K562 (cell line): Measurements from ENCODE around the gene MBD6. TPM values are rescaled to one million over a fixed set of nuclear protein-coding genes. Genes with fewer than 3 reads are reported as not detected.

Experiments used
- CEBPG ChIP-seq, 3 experiments: fragments of 200-800 bp in 1 of 3; sonication (Bioruptor generic) in 1 of 3; sonication (generic) in 1 of 3; formaldehyde crosslinking in 1 of 3; IDR thresholded peaks in 2 of 3; conservative IDR thresholded peaks in 1 of 3; 2 replicates each; pipeline versions ENCODE4 v1.6.1 to v1.8.0; 2016 to 2022; ENCODE audit warnings: missing compliant biosample characterization in 2 of 3, missing genetic modification characterization in 2 of 3, mild to moderate bottlenecking in 1 of 3, missing genetic modification reagents in 1 of 3
- CHD1 ChIP-seq: fragments of 200-600 bp; sonication (generic); IDR thresholded peaks from one replicate; pipeline ENCODE4 v1.6.1; 2012; ENCODE audit warnings: mild to moderate bottlenecking, moderate library complexity, low read length, inconsistent platforms
- EP400 ChIP-seq: fragments of 450-650 bp; IDR thresholded peaks from 2 replicates; pipeline ENCODE4 v1.6.1; 2017; ENCODE audit warnings: antibody characterized with exemption, mild to moderate bottlenecking, moderate library complexity
- KAT2B ChIP-seq: IDR thresholded peaks from one replicate; pipeline ENCODE4 v1.6.1; 2012; ENCODE audit warnings: low read depth, mild to moderate bottlenecking, control low read depth, inconsistent platforms, low read length, moderate library complexity
- MLLT1 ChIP-seq, 2 experiments: fragments of 450-650 bp; IDR thresholded peaks; 2 replicates each; pipeline ENCODE4 v1.6.1; 2016
- NFE2L1 ChIP-seq: fragments of 450-650 bp; IDR thresholded peaks from 2 replicates; pipeline ENCODE4 v1.6.1; 2016; ENCODE audit warnings: missing genetic modification characterization, low read depth, mild to moderate bottlenecking, missing compliant biosample characterization, moderate library complexity, borderline replicate concordance
- NONO ChIP-seq, 2 experiments: fragments of 200-400 bp in 1 of 2; fragments of 450-650 bp in 1 of 2; formaldehyde crosslinking in 1 of 2; IDR thresholded peaks; 2 replicates each; pipeline ENCODE4 v1.6.1; 2017; ENCODE audit warnings: low read depth in 2 of 2, mild to moderate bottlenecking in 2 of 2, moderate library complexity in 2 of 2, low read length in 1 of 2
- PHF8 ChIP-seq: fragments of 200-600 bp; sonication (generic); IDR thresholded peaks from 2 replicates; pipeline ENCODE4 v1.6.1; 2012; ENCODE audit warnings: mixed run types, mild to moderate bottlenecking, inconsistent platforms, low read length, moderate library complexity, borderline replicate concordance
- POLR2H ChIP-seq: IDR thresholded peaks from 2 replicates; pipeline ENCODE4 v1.6.1; 2016; ENCODE audit warnings: missing genetic modification characterization, low read depth, mild to moderate bottlenecking, control low read depth, missing compliant biosample characterization, moderate library complexity
- POLR3A ChIP-seq: IDR thresholded peaks from 2 replicates; pipeline ENCODE4 v1.6.1; 2011; ENCODE audit warnings: borderline replicate concordance, mild to moderate bottlenecking, moderate library complexity; ENCODE audit not compliant: insufficient read length, insufficient read depth; ENCODE audit errors: extremely low read depth
- SMARCB1 ChIP-seq: IDR thresholded peaks from 2 replicates; pipeline ENCODE4 v1.6.1; 2011; ENCODE audit warnings: improper control_type of control experiment, low read depth; ENCODE audit not compliant: insufficient read length
- SP1 ChIP-seq: sonication (generic); formaldehyde crosslinking; IDR thresholded peaks from 2 replicates; pipeline ENCODE4 v1.8.1; 2022; ENCODE audit warnings: mild to moderate bottlenecking, missing genetic modification reagents
- STAT5B ChIP-seq: fragments of 250-450 bp; sonication (Bioruptor Pico); IDR thresholded peaks from 2 replicates; pipeline ENCODE4 v1.8.0; 2021; ENCODE audit warnings: mild to moderate bottlenecking, inconsistent platforms
- ZNF639 ChIP-seq, 2 experiments: fragments of 200-800 bp in 1 of 2; sonication (Bioruptor generic) in 1 of 2; sonication (generic) in 1 of 2; formaldehyde crosslinking in 1 of 2; IDR thresholded peaks in 1 of 2; conservative IDR thresholded peaks in 1 of 2; 2 replicates each; pipeline versions ENCODE4 v1.5.0 to v1.6.1; 2016 to 2020; ENCODE audit warnings: missing compliant biosample characterization in 1 of 2, missing genetic modification characterization in 1 of 2, missing genetic modification reagents in 1 of 2
- polyA plus RNA-seq, 8 experiments: library from polyadenylated mRNA; depleted of rRNA in 4 of 8; stranded (reverse) in 5 of 8; unstranded in 3 of 8; fragments of >200 nt; fragmentation: Nextera tagmentation in 2 of 8; fragmentation: Illumina TruSeq in 1 of 8; extraction: Ambion mirVana in 2 of 8; extraction: Trizol in 1 of 8; gene quantifications; 2 replicates each; pipeline versions ENCODE4 v1.2.1 to v1.2.3, GENCODE V29; 2011 to 2014; ENCODE audit warnings: inconsistent platforms in 1 of 8, missing spikeins in 1 of 8
- total RNA-seq, 7 experiments: library from RNA; depleted of rRNA in 6 of 7; stranded (reverse); fragments of >200 nt in 6 of 7; fragmentation: Illumina TruSeq in 2 of 7; extraction: Trizol in 2 of 7; gene quantifications; 2 replicates each; pipeline versions ENCODE4 v1.2.1 to v1.2.3, GENCODE V29; 2011 to 2021; ENCODE audit warnings: low replicate concordance in 1 of 7
- TF ChIP-seq, protein P1 (sequence below): fragments of 450-650 bp; formaldehyde crosslinking; IDR thresholded peaks from 2 replicates; pipeline ENCODE4 v1.4.0; 2020; ENCODE audit warnings: mild to moderate bottlenecking, moderate library complexity
- TF ChIP-seq, protein P2 (sequence below), 2 experiments: fragments of 450-650 bp; conservative IDR thresholded peaks; 2 replicates each; pipeline ENCODE4 v1.6.1; 2017; ENCODE audit warnings: mild to moderate bottlenecking in 2 of 2, moderate library complexity in 2 of 2
- TF ChIP-seq, protein P3 (sequence below): sonication (generic); formaldehyde crosslinking; IDR thresholded peaks from 2 replicates; pipeline ENCODE4 v1.5.0; 2020; ENCODE audit warnings: missing genetic modification reagents

Gene MBD6
- total and polyA plus RNA-seq, 9 of the 15 experiments (the other 6 are each of a cell fraction or from before 2014, with no cell fraction given), result 2.0 to 54.8 (median 3.8) TPM

DNA sequence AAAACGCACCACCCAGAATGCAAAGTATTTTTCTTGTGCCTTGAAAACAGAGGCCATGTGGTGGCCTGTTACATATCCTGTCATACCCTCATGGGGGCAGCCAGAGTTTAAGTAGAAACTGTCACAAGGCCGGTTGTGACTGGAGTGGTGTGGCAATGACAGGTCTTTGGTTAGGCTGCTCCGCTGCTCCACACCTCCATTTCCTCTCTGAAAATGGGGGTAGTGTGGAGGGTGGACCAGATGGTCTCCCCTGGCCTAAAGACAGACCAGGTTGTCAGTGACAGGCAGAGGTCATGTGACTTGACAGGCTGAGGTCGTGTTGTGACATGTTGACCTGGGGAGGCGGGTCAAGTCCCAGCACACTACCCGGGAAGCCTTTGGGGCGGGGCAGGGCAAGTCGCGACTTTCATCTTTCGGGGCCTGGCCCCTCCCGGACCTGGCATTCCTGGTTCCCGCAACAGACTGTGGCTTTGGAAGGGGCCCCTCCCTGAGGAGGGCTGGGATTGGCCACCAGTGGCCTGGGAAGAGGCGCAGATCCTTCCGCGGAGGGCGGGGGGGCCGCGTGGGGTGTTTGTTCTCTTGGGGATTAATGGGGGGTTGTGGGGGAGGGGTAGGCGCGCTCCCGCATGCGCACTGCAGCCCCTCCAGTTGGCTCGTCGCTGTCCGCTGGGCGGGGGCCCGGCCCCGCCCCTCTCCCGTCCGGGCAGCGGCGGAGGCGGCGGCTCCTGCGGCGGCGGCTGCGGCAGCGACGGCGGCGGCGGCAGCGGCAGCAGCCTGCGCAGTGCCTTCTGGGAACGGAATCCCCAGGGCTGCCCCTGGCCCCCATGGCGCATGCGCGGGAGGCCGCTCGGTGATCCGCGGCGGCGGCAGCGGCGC is at the start of gene MBD6 (continued):
- TF ChIP-seq CHD1 (peak; percentile 50), KAT2B (peak; percentile 69), CEBPG (CRISPR knock-in tag; IDR thresholded peaks at IDR 0.05) (peak; percentile 69; the same call in 1 of the 2 replicates), CEBPG (tag; conservative IDR thresholded peaks at IDR 0.05 in 1 of 2, IDR thresholded peaks at IDR 0.05 in 1 of 2) (peak; percentile 32 to 68; a peak in 2 of 4 replicates), STAT5B (CRISPR knock-in tag) (no peak), NONO (IDR thresholded peaks at IDR 0.05; ENCODE audit: low read depth in 2 of 2, low read length in 1 of 2) (peak in 1 of 2 experiments; percentile 4; a peak in 2 of 4 replicates), SMARCB1 (no peak), EP400 (peak; percentile 92), POLR2H (tag) (peak; percentile 50), ZNF639 (CRISPR knock-in tag; conservative IDR thresholded peaks at IDR 0.05 in 1 of 2, IDR thresholded peaks at IDR 0.05 in 1 of 2) (peak in 1 of 2 experiments; percentile 100; a peak in 2 of 4 replicates), SP1 (CRISPR knock-in tag) (peak; percentile 74), MLLT1 (IDR thresholded peaks at IDR 0.05) (peak in 1 of 2 experiments; percentile 84; a peak in 1 of 4 replicates), PHF8 (peak; percentile 37; the same call in 1 of the 2 replicates), NFE2L1 (tag) (no peak), POLR3A (no peak)
- TF ChIP-seq, protein P1, sequence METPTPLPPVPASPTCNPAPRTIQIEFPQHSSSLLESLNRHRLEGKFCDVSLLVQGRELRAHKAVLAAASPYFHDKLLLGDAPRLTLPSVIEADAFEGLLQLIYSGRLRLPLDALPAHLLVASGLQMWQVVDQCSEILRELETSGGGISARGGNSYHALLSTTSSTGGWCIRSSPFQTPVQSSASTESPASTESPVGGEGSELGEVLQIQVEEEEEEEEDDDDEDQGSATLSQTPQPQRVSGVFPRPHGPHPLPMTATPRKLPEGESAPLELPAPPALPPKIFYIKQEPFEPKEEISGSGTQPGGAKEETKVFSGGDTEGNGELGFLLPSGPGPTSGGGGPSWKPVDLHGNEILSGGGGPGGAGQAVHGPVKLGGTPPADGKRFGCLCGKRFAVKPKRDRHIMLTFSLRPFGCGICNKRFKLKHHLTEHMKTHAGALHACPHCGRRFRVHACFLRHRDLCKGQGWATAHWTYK (CRISPR knock-in tag), result peak; percentile 88
- TF ChIP-seq, protein P2, sequence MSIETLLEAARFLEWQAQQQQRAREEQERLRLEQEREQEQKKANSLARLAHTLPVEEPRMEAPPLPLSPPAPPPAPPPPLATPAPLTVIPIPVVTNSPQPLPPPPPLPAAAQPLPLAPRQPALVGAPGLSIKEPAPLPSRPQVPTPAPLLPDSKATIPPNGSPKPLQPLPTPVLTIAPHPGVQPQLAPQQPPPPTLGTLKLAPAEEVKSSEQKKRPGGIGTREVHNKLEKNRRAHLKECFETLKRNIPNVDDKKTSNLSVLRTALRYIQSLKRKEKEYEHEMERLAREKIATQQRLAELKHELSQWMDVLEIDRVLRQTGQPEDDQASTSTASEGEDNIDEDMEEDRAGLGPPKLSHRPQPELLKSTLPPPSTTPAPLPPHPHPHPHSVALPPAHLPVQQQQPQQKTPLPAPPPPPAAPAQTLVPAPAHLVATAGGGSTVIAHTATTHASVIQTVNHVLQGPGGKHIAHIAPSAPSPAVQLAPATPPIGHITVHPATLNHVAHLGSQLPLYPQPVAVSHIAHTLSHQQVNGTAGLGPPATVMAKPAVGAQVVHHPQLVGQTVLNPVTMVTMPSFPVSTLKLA (conservative IDR thresholded peaks at IDR 0.05), result peak; percentile 98 to 99
- TF ChIP-seq, protein P3, sequence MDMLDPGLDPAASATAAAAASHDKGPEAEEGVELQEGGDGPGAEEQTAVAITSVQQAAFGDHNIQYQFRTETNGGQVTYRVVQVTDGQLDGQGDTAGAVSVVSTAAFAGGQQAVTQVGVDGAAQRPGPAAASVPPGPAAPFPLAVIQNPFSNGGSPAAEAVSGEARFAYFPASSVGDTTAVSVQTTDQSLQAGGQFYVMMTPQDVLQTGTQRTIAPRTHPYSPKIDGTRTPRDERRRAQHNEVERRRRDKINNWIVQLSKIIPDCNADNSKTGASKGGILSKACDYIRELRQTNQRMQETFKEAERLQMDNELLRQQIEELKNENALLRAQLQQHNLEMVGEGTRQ, result peak; percentile 89
